Lung microvascular endothelial cell (primary cell): ENCODE measurements around the gene CFAP97D1. TPM values are rescaled to one million over a fixed set of nuclear protein-coding genes. Genes with fewer than 3 reads are reported as not detected.
A peak's percentile ranks its signal among the peaks of the same experiment; 100 is the strongest.

Source experiments
- DNase-seq, 2 donors: peaks; one replicate each; pipeline versions ENCODE4 v3.0.0 to v3.0.0-alpha.2; 2010; ENCODE audit warnings: low read depth in 2 of 2
- total RNA-seq: library from RNA; depleted of rRNA; stranded (reverse); fragments of >200 nt; gene quantifications from 2 replicates; pipeline ENCODE4 v1.2.1, GENCODE V29; 2014

The CFAP97D1 gene
- total RNA-seq, 1 donor from 2014 or later, result not detected

GRCh38 chr17:43825567-43825966 lies 45.3 kb downstream of the CFAP97D1 start:
- DNase-seq, result no peak

DNA sequence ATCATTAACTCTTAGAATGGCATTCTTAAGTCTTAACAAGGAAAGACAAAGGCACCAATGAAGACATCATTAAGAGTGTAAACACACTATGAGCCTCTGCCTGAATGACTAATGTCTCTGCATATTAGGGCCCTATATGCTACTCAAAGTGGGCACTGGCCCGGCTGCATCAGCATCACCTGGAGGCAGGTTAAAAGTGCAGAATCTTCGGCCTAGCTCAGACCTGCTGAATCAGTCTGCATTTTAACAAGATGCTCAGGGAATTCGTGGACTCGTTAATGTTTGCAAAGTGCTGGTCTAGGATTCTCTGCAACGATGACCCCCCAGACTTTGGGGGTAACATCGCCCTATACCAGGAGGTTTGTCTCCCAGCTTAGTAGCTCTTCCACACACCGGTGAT lies 46.0 kb downstream of the CFAP97D1 start:
- DNase-seq, result no peak

GRCh38 chr17:43827596-43827995 lies 47.4 kb downstream of the CFAP97D1 start:
- no peak for DNase-seq

GRCh38 chr17:43829738-43830137 lies 49.5 kb downstream of the CFAP97D1 start:
- no peak for DNase-seq

- DNase-seq, result no peak
These were observed 50.4 kb downstream of the CFAP97D1 start for GRCh38 chr17:43830510-43831140.

DNA sequence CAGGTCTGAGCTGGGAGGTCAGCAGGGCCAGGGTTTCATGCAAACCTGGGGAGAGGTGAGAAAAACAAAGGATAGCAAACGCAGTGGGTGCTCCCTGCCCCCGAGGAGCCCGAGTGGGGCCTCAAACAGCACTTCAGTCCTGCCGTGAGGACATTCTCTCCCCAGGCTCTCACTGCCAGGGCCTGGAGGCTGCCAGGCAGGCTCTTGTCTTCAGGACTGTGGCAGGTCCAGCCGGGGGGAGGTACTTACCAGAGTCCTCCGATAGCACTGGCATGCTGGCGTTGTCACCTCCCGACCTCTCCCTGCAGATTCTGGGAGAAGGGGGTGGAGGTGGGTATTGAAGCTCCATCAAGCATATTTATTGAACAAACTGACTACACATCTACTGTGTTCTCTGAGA lies 51.4 kb downstream of the CFAP97D1 start:
- DNase-seq, result no peak

DNA sequence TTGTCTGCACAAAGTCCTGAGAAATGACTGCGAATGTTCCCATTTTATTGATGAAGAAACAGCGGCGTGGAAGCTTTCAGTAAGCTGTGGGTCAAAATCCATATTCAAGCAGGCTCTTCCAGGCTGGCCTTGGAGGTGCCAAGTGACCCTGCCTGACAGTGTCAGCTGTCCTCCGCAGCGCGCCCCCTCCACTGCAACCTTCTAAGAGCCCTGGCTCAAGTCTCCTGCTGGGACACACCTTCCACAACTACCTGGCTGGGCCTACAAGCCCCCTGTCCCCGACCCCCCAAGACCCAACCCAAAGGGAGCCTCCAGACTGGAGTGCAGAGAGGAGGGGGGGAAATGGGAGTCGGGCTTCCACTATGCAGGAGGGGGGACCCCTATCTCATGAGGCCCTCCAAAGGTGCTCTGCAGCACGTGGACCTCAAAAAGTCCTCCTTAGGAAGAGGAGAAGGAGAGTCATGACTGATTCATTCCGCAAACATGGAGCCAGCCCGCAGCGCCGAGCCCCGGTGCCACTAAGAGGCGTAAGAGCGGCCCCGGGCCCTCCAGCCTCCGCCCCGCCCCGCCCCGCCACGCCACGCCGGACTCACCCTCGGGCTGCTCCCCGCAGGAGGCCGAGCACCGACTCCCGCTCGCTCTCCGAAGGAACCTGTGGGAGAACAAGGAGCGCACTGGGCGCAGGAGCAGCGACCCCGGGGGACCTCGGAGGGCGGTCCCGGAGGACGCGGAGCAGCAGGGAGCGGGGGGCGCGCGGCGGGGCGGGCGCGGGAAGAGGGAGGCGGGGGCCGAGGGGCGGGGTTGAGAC lies 52.1 kb downstream of the CFAP97D1 start:
- DNase-seq, result peak; percentile 28 to 46

- peak; percentile 38 to 57 for DNase-seq
These were observed 53.0 kb downstream of the CFAP97D1 start, which contains the start of gene MPP3 for GRCh38 chr17:43832976-43833829. Gene MPP3, minus strand, starts transcription at chr17:43833146. Its CDS starts 1,240 bp downstream, at chr17:43831906.

DNA sequence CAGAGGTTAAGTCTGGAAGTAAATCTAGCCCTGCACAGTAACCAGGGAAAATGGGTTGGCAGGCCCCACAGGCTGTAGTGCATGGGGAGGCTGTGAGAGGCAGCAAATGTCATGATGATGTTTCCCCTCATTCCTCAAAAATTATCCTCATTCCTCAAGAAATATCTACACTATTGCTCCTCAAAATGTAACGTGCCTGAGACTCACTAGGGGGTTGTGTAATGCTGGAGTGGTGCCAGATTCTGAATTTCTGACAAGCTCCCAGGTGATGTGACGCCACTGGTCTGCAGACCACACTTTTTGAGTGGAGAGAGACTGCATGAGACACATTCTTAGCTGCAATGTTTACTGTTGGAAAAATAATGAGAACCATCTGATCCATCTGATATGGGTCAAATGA lies 53.9 kb downstream of the CFAP97D1 start:
- no peak for DNase-seq

Other genes with a start within 250 kb of the CFAP97D1 start
- 2.4 and 4.4 TPM in 2 replicates for gene ETV4, start 234.1 kb upstream of the CFAP97D1 start, total RNA-seq
- gene MEOX1, start 118.5 kb upstream of the CFAP97D1 start, total RNA-seq, result not detected in 2 replicates
- not detected in 2 replicates for gene SOST, start 21.6 kb upstream of the CFAP97D1 start, total RNA-seq
- 41.6 and 76.2 TPM in 2 replicates for gene DUSP3, start 1.5 kb upstream of the CFAP97D1 start, total RNA-seq
- gene MPP3, start 52.7 kb downstream of the CFAP97D1 start, total RNA-seq, result 0.60 and 0.87 TPM in 2 replicates
- gene CD300LG, start 66.7 kb downstream of the CFAP97D1 start, total RNA-seq, result under 0.01 TPM in 1 of 2 replicates, not detected in the other
- gene MPP2, start 127.1 kb downstream of the CFAP97D1 start, total RNA-seq, result under 0.01 TPM in 2 replicates
- gene PPY, start 162.0 kb downstream of the CFAP97D1 start, total RNA-seq, result not detected in 2 replicates
- not detected in 2 replicates for gene PYY, start 173.5 kb downstream of the CFAP97D1 start, total RNA-seq
- gene NAGS, start 224.2 kb downstream of the CFAP97D1 start, total RNA-seq, result 2.0 and 5.0 TPM in 2 replicates
- gene TMEM101, start 234.5 kb downstream of the CFAP97D1 start, total RNA-seq, result 65.2 and 77.2 TPM in 2 replicates